ENCODE results near the gene FAM120A. TPM values are rescaled to one million over a fixed set of nuclear protein-coding genes. Genes with fewer than 3 reads are reported as not detected.

The FAM120A gene
- polyA plus RNA-seq, 1 donor from 2014 or later, result 8.9 TPM

DNA sequence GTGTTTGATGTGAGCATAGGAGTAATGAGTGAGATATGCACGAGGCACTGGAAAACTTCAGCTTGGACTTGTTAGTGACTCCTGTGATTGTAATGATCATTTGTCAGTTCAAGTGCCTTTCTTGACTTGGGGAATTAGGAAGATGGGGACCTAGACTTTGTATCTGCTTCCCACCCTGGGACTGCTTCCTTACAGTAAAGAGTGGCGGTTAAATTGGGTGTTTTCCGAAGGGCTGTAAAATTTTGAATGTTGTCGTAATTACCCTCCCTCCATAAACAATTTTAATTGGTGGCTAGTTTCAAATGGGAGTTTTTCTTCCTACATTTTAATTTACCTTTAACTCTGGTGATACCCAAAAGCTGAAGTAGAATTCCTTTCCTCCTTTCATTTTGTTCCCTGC lies 25.4 kb downstream of the FAM120A start:
- no peaks in the 10 kb centered on the region for H3F3A ChIP-seq (ENCODE audit: insufficient read depth, low read length, poor library complexity, severe bottlenecking)
- H3K9me3 ChIP-seq (ENCODE audit: low read length), result no peaks in the 10 kb centered on the region
- no peaks in the 10 kb centered on the region for H3K36me3 ChIP-seq (ENCODE audit: insufficient read depth, low read length)
- H3K4me2 ChIP-seq (ENCODE audit: low read length), result no peak overlapping the region
- H3K27me3 ChIP-seq (ENCODE audit: insufficient read depth, low read depth, low read length), result no peaks in the 10 kb centered on the region
- TF ChIP-seq REST (IDR thresholded peaks at IDR 0.05; ENCODE audit: borderline replicate concordance) (no peak), EZH2 (IDR thresholded peaks at IDR 0.05; ENCODE audit: borderline replicate concordance, insufficient read depth, low read length, poor library complexity, severe bottlenecking) (no peak), RAD21 (conservative IDR thresholded peaks at IDR 0.05) (no peak), POLR2AphosphoS5 (IDR thresholded peaks at IDR 0.05) (no peak), MXI1 (conservative IDR thresholded peaks at IDR 0.05; ENCODE audit: poor library complexity, severe bottlenecking) (no peak), TAF1 (IDR thresholded peaks at IDR 0.05; ENCODE audit: low read depth) (no peak), SMC3 (conservative IDR thresholded peaks at IDR 0.05; ENCODE audit: poor library complexity) (no peak), EP300 (conservative IDR thresholded peaks at IDR 0.05; ENCODE audit: poor library complexity, severe bottlenecking) (no peak)
- TF ChIP-seq, protein P1, sequence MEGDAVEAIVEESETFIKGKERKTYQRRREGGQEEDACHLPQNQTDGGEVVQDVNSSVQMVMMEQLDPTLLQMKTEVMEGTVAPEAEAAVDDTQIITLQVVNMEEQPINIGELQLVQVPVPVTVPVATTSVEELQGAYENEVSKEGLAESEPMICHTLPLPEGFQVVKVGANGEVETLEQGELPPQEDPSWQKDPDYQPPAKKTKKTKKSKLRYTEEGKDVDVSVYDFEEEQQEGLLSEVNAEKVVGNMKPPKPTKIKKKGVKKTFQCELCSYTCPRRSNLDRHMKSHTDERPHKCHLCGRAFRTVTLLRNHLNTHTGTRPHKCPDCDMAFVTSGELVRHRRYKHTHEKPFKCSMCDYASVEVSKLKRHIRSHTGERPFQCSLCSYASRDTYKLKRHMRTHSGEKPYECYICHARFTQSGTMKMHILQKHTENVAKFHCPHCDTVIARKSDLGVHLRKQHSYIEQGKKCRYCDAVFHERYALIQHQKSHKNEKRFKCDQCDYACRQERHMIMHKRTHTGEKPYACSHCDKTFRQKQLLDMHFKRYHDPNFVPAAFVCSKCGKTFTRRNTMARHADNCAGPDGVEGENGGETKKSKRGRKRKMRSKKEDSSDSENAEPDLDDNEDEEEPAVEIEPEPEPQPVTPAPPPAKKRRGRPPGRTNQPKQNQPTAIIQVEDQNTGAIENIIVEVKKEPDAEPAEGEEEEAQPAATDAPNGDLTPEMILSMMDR (IDR thresholded peaks at IDR 0.05; ENCODE audit: poor library complexity, severe bottlenecking), result no peak
- H2AFZ ChIP-seq (ENCODE audit: low read depth, low read length), result no peak overlapping the region
- H3K9me2 ChIP-seq (ENCODE audit: insufficient read depth, low read length), result no peaks in the 10 kb centered on the region
- no peak overlapping the region for H3K4me3 ChIP-seq (ENCODE audit: low read length)
- H3K9ac ChIP-seq (ENCODE audit: low read length), result no peak overlapping the region
- H3K27ac ChIP-seq (ENCODE audit: low read length), result no peak overlapping the region
- no peaks in the 10 kb centered on the region for H4K20me1 ChIP-seq (ENCODE audit: insufficient read depth)
- no peaks in the 10 kb centered on the region for H3K79me2 ChIP-seq (replicated peaks; ENCODE audit: insufficient read depth, low read length)

DNA sequence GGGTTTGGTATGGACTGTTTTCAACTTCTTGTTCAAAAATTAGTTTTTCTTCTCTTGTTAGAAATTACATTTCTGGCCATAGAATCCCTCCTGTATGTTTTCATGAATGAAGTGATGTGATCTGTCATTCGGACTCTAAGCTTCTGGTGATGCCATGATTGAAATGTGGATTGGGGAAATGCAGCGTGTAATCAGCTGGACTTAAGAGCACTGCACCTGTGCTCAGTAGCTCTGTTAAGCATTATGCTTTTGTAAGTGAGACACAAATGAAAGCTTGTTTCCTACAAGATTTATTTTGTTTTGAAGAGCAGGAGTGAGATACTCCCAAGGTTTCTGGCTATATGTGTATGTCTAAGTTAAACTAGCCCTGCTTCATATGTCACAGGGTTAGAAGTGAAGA lies 25.9 kb downstream of the FAM120A start:
- Histone ChIP-seq H3K4me2 (ENCODE audit: low read length) (no peak overlapping the region), H3F3A (ENCODE audit: insufficient read depth, low read length, poor library complexity, severe bottlenecking) (no peaks in the 10 kb centered on the region), H3K27me3 (ENCODE audit: insufficient read depth, low read depth, low read length) (no peaks in the 10 kb centered on the region), H3K9me2 (ENCODE audit: insufficient read depth, low read length) (no peaks in the 10 kb centered on the region), H3K4me3 (ENCODE audit: low read length) (no peak overlapping the region), H3K9me3 (ENCODE audit: low read length) (no peaks in the 10 kb centered on the region), H3K79me2 (replicated peaks; ENCODE audit: insufficient read depth, low read length) (no peaks in the 10 kb centered on the region), H3K36me3 (ENCODE audit: insufficient read depth, low read length) (no peaks in the 10 kb centered on the region), H3K27ac (ENCODE audit: low read length) (no peak overlapping the region), H3K9ac (ENCODE audit: low read length) (no peak overlapping the region), H4K20me1 (ENCODE audit: insufficient read depth) (no peaks in the 10 kb centered on the region), H2AFZ (ENCODE audit: low read depth, low read length) (no peak overlapping the region)
- TF ChIP-seq RAD21 (conservative IDR thresholded peaks at IDR 0.05) (no peak), EP300 (conservative IDR thresholded peaks at IDR 0.05; ENCODE audit: poor library complexity, severe bottlenecking) (no peak), TAF1 (IDR thresholded peaks at IDR 0.05; ENCODE audit: low read depth) (no peak), POLR2AphosphoS5 (IDR thresholded peaks at IDR 0.05) (no peak), MXI1 (conservative IDR thresholded peaks at IDR 0.05; ENCODE audit: poor library complexity, severe bottlenecking) (no peak), REST (IDR thresholded peaks at IDR 0.05; ENCODE audit: borderline replicate concordance) (no peak), SMC3 (conservative IDR thresholded peaks at IDR 0.05; ENCODE audit: poor library complexity) (no peak), EZH2 (IDR thresholded peaks at IDR 0.05; ENCODE audit: borderline replicate concordance, insufficient read depth, low read length, poor library complexity, severe bottlenecking) (no peak)
- TF ChIP-seq, protein P1 (IDR thresholded peaks at IDR 0.05; ENCODE audit: poor library complexity, severe bottlenecking), result no peak

Data from neural cell (in vitro differentiated cells).